ENCODE data around the gene NOP53. TPM values are rescaled to one million over a fixed set of nuclear protein-coding genes. Genes with fewer than 3 reads are reported as not detected.

The NOP53 gene
- total and polyA plus RNA-seq, 2 of the 8 experiments (the other 6 are each of a cell fraction or from before 2014, with no cell fraction given): 107 to 245 TPM

DNA sequence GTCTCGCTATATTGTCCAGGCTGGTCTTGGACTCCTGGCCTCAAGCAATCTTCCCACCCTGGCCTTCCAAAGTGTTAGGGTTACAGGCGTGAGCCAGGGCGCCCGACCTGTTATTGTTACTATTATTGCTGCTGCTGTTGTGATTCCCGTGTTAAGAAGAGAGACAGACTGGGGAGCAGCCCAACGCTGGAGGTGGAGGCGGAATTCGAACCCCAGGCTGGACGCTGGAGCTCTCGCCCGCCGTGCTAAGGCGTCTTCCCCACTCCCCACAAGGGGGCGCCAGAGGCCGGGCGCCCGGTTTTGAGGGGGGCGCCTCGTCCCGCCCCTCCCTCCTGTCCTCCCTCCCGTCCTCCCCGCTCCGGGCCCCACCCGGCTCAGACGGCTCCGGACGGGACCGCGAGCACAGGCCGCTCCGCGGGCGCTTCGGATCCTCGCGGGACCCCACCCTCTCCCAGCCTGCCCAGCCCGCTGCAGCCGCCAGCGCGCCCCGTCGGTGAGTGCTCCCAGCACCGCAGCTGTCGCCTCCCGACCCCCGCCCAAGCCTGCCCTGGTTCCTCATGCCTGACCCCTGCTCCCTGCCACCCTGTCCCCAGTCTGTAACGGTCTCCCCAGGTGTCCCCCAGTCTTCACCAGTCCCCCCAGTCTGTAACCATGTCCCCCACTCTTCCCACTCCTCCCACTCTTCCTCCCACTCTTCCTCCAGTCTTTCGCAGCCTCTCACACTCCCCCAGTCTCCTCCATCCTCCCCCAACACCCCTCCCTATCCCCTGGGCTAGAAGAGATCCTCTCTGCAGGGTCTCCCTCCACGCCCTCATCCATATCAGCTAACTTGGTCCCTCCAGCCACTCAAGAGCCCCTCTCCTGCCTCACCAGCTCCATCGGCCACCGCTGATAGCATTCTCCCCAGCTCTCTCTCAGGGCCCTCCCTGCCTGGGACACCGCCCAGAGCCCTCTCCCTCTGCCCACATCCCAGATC is 32.0 kb upstream of the NOP53 start, which contains the start of gene EHD2 (continued):
- no peak for TF ChIP-seq TAF7 (optimal IDR thresholded peaks at IDR 0.05; ENCODE audit: borderline replicate concordance, low read depth, low read length)
